Erythroblast (primary cell): ENCODE measurements around the gene JADE1.

ENCODE experiments used
- DNase-seq, 2 experiments: peaks; one replicate each; lab custom pipeline; 2025; lab: John Stamatoyannopoulos, UW
- GATA1 ChIP-seq: IDR thresholded peaks from 2 replicates; pipeline ENCODE4 v1.6.1; 2011; ENCODE audit warnings: low read depth, mild to moderate bottlenecking, control low read depth, low read length, moderate library complexity
- POLR2A ChIP-seq: IDR thresholded peaks from 2 replicates; pipeline ENCODE4 v1.6.1; 2011; ENCODE audit warnings: mild to moderate bottlenecking, low read length

The JADE1 gene

DNA sequence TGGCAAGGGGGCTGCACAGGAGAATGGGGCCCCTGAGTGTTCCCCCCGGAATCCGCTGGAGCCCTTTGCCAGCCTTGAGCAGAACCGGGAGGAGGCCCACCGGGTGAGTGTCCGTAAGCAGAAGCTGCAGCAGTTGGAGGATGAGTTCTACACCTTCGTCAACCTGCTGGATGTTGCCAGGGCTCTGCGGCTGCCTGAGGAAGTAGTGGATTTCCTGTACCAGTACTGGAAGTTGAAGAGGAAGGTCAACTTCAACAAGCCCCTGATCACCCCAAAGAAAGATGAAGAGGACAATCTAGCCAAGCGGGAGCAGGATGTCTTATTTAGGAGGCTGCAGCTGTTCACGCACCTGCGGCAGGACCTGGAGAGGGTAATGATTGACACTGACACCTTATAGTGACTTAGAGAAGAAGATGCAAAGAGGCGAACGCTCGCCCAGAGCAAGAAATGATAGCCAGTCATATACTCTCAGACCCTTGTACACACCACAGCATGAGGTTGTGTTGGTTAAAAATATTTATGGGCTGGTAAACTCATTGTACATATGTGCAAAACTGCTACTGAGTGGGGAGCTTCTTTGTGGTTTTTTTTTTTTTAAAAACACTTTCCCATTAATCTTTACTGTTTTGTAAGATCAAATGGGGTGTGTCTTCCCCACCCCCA lies 52.5 kb downstream of the JADE1 start:
- DNase-seq = no peak
- TF ChIP-seq GATA1 = no peak
- TF ChIP-seq POLR2A = no peak

DNA sequence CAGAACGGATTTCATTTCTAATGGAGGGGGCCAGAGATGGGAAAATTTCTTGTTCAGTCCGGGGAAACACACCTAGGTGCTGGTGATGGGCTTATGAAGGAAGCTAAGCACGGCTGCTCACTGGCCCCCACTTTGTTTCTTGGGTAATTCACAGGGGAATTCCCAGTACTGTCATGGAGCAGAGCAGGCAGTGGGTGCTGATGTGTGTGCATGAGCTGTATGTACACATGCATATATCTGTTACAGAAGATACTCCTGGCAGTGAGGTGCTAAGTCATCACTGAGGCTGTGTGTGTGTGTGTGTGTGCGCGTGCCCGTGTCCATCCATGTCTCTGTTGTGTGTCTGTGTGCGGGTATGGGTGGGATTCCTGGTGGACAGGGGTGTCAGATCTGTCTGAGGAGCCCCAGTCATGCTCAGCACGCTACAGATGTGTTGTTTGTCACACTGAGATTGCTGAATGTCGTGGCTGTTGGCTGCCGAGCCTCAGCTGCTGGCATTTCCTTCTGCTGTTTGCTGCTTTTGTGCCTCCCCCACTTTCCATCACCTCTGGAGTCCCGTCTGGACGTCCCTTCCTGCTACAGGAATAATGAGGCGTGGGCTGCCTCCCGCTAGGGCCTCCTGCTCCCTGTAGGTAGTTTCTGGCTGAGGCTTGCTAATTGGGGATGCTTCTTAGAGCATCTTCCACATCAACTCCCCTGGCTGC lies 53.3 kb downstream of the JADE1 start:
- peak; percentile 16 to 25 for DNase-seq
- TF ChIP-seq GATA1 (no peak), POLR2A (no peak)

DNA sequence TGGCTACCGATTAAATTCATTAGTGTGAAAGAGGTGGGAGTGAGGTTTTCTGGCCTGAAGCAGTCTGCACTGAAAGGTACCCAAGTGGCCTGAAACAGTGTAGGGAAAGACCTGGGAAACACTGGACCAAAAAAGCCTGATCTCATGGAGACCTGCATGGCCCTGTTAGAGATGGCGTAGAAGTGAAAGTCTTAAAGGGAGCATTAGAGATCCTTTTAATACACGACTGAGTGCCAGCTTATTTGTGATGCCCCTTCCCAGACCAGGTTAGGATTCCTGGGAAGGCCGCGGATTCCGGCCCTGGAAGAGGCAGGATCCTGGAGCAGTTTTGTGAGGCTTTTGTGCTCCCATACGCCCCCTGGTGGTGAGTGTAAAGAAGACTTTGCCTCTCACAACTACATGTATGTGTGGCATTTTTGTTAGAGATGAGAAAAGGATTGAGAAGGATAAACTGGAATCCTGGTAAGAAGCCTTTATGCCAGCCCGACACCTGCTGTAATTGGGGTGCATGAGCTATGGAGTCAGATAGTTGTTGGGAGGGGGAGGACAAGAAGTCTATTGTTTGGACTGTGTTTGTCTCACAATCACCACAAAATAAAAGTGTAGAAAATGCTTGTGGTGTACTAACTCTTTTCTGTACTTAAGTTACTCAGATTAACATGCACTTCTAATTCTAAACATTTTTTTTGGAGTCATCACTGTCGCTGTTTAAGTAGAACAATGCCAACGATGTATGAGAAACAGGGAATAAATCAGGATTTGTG lies 54.0 kb downstream of the JADE1 start:
- TF ChIP-seq GATA1 (no peak), POLR2A (no peak)
- peak; percentile 62 to 86 for DNase-seq

- TF ChIP-seq GATA1 (no peak), POLR2A (no peak)
- no peak for DNase-seq
These were observed 55.6 kb downstream of the JADE1 start for GRCh38 chr4:128865132-128865531.

DNA sequence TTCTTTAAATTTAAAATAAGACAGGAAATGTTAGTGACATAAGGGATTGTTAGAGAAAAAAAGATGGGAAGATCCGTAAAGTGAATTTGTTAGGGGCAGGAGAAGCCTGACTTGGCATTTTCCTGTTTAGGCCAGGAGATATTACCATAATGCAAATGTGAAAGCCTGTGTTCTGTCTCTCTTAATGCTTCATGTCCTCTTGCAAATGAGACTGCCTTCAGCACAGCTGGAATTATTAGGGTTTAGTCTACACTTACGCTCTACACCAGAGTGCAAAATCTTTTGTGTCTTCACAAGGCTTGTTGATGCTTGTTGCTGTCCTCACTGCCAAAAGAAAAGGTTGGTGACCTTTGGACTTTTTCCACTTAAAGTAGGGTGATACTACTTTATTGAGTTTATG lies 56.8 kb downstream of the JADE1 start:
- TF ChIP-seq GATA1 (no peak), POLR2A (no peak)

GRCh38 chr4:128866691-128867090 lies 57.2 kb downstream of the JADE1 start:
- no peak for TF ChIP-seq POLR2A
- TF ChIP-seq GATA1 = no peak
- DNase-seq = no peak

More for the DNA sequence above, 56.8 kb downstream of the JADE1 start:
- DNase-seq = no peak

- DNase-seq = no peak
- TF ChIP-seq POLR2A (no peak), GATA1 (no peak)
These were observed 59.3 kb downstream of the JADE1 start for GRCh38 chr4:128868758-128869157.

DNA sequence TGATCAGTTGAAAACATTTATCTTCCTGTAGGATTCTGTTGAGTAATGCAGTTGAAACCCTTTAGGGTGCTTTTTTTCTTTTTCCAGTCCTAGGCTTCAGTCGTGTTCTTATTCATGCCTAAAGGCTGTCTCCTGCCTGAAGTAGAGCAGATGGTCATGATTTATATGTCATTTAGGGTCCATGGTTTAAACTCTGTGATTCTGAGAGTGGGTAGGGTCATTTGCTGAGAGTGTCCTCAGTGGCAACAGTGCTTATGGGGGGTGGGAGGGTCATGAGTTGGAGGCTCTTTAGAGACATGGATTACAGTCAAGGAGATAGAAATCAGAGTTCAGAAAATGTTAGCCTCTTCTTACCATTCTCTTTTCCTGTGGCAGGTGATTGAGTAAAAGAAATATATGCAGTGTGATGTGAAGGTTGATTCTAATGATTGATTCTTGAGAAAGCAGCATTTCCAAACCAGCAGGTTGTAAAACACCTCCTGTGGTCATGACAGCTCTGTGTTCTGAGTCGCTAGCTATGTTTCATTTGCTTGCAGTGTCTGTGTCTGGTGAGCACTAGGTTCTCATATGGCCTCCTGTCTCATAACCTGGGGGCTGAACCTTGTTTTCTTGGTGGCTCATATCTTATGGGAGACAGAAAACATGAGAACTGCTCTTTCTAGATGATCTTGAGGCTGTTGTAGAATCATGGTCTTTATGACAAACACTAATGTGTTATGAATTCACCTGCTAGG lies 60.4 kb downstream of the JADE1 start:
- TF ChIP-seq POLR2A (no peak), GATA1 (no peak)
- no peak for DNase-seq

GRCh38 chr4:128871948-128872347 lies 62.4 kb downstream of the JADE1 start:
- TF ChIP-seq GATA1 (no peak), POLR2A (no peak)
- DNase-seq = peak; percentile 60 to 70

DNA sequence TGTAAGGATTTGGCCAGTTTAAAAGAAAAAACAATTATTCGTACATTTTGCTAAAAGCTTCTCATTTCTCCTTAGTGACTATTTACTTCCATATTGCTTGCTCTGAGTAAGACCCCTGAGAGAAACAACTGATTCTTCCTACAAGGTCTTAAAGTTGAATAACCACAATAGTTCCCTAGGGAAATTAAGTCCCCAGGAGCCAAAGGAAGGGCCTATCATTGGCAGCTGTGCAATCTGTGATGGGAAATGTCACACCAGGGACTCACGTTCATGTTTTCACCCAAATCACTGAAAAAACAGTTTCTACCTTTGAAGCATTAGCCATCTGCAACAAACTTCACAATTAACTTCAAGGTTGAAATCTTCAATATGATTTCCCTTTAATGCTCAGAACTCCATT lies 66.7 kb downstream of the JADE1 start:
- TF ChIP-seq GATA1 (no peak), POLR2A (no peak)
- DNase-seq = no peak

- TF ChIP-seq POLR2A (no peak), GATA1 (no peak)
- DNase-seq = no peak
These were observed 68.4 kb downstream of the JADE1 start for GRCh38 chr4:128877934-128878333.

DNA sequence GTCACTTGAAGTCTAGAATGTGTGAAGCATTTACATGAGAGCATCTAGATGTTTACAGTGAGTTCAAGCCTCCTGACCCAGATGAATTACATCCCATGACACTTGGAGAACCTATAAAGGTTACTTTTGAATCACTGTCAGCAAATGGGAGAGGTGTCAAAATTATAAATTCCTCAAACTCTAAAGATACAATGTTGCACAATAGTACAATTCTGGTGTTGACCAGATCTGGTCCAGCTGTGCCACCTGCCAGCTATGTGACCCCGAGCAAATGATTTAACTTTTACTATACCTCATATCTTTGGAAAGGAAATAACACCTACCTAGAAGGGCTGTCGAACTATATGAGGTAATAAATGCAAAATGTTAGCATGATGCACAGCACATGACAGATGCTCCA lies 69.8 kb downstream of the JADE1 start:
- no peak for TF ChIP-seq POLR2A
- DNase-seq = no peak

- DNase-seq = no peak
- TF ChIP-seq GATA1 (no peak), POLR2A (no peak)
These were observed 70.5 kb downstream of the JADE1 start for GRCh38 chr4:128879971-128880370.
